IMR-90 (cell line): ENCODE measurements around the gene PGS1. TPM values are rescaled to one million over a fixed set of nuclear protein-coding genes. Genes with fewer than 3 reads are reported as not detected.

Experiments used
- ATAC-seq: fragments of 200-7000 bp; cut with Tn5 transposase; 2 replicates; pipeline ENCODE4 v1.9.1; 2020; ENCODE audit warnings: low read depth, mild to moderate bottlenecking, moderate library complexity
- BruUV-seq: library from RNA; stranded (reverse); fragments of 400-500 nt; replicated peaks from 2 replicates; lab custom pipeline; 2021; lab: Mats Ljungman, UMichigan
- CTCF ChIA-PET: fragments of 300-600 bp; formaldehyde crosslinking; extraction: SDS; loops from one replicate; lab custom pipeline; 2021; ENCODE audit warnings: antibody characterized with exemption; lab: Yijun Ruan, JAX
- POLR2A ChIA-PET: fragments of 300-600 bp; sonication (Branson Sonifier 250); formaldehyde crosslinking; loops from one replicate; lab custom pipeline; 2022; ENCODE audit warnings: antibody characterized with exemption; ENCODE audit not compliant: unreplicated experiment; lab: Charles Lee
- DNase-seq: peaks from one replicate; pipeline ENCODE4 v3.0.0; 2013
- H2AFZ ChIP-seq: replicated peaks from 2 replicates; pipeline ENCODE3; 2013; ENCODE audit warnings: low read length, mild to moderate bottlenecking; ENCODE audit not compliant: poor library complexity
- H2AK5ac ChIP-seq: 2 replicates; pipeline ENCODE4 v1.6.1; 2013; ENCODE audit warnings: low read depth, low read length, inconsistent platforms
- H2AK9ac ChIP-seq: replicated peaks from 2 replicates; pipeline ENCODE3; 2013; ENCODE audit warnings: mild to moderate bottlenecking, low read depth, low read length, moderate library complexity; ENCODE audit not compliant: poor library complexity
- H2BK120ac ChIP-seq: 2 replicates; pipeline ENCODE4 v1.6.1; 2013; ENCODE audit warnings: low read depth, low read length, inconsistent platforms
- H2BK15ac ChIP-seq: 3 replicates; pipeline ENCODE4 v1.6.1; 2013; ENCODE audit warnings: low read depth, low read length, inconsistent platforms
- H2BK20ac ChIP-seq: 2 replicates; pipeline ENCODE4 v1.6.1; 2013; ENCODE audit warnings: low read depth, mild to moderate bottlenecking, inconsistent platforms, low read length, moderate library complexity
- H2BK5ac ChIP-seq: 2 replicates; pipeline ENCODE4 v1.6.1; 2013; ENCODE audit warnings: mild to moderate bottlenecking, low read depth, low read length, inconsistent platforms; ENCODE audit not compliant: poor library complexity, severe bottlenecking
- H3K14ac ChIP-seq: replicated peaks from 2 replicates; pipeline ENCODE4 v1.6.1; 2013; ENCODE audit warnings: low read depth, low read length, inconsistent platforms
- H3K18ac ChIP-seq: 2 replicates; pipeline ENCODE4 v1.6.1; 2013; ENCODE audit warnings: low read depth, low read length, control low read depth
- H3K23ac ChIP-seq: 2 replicates; pipeline ENCODE4 v1.6.1; 2013; ENCODE audit warnings: low read depth, low read length, inconsistent platforms
- H3K27ac ChIP-seq: 2 replicates; pipeline ENCODE4 v1.5.1; 2013; ENCODE audit warnings: mild to moderate bottlenecking, control low read depth, low read length; ENCODE audit not compliant: insufficient read depth
- H3K27me3 ChIP-seq: 2 replicates; pipeline ENCODE4 v1.6.1; 2013; ENCODE audit warnings: low read length; ENCODE audit not compliant: control insufficient read depth, insufficient read depth
- H3K36me3 ChIP-seq: 2 replicates; pipeline ENCODE4 v1.6.1; 2013; ENCODE audit warnings: low read length, mixed read lengths; ENCODE audit not compliant: control insufficient read depth, insufficient read depth
- H3K4ac ChIP-seq: 2 replicates; pipeline ENCODE4 v1.6.1; 2013; ENCODE audit warnings: low read depth, low read length, inconsistent platforms
- H3K4me1 ChIP-seq: 2 replicates; pipeline ENCODE4 v1.6.1; 2013; ENCODE audit warnings: low read length, mixed read lengths; ENCODE audit not compliant: control insufficient read depth, insufficient read depth
- H3K4me2 ChIP-seq: 2 replicates; pipeline ENCODE4 v1.6.1; 2013; ENCODE audit warnings: low read depth, mild to moderate bottlenecking, control low read depth, low read length, moderate library complexity
- H3K4me3 ChIP-seq: 2 replicates; pipeline ENCODE4 v1.5.1; 2013; ENCODE audit warnings: low read depth, mild to moderate bottlenecking, control low read depth, low read length, moderate library complexity; ENCODE audit not compliant: insufficient read depth
- H3K56ac ChIP-seq: 2 replicates; pipeline ENCODE4 v1.6.1; 2013; ENCODE audit warnings: low read length, inconsistent platforms; ENCODE audit not compliant: insufficient read depth; ENCODE audit errors: extremely low read depth
- H3K79me1 ChIP-seq, 2 experiments: 2 replicates each; pipeline ENCODE4 v1.6.1; 2013; ENCODE audit warnings: low read length in 2 of 2, inconsistent platforms in 1 of 2, low read depth in 1 of 2
- H3K9ac ChIP-seq: 2 replicates; pipeline ENCODE4 v1.6.1; 2013; ENCODE audit warnings: low read depth, low read length, control low read depth
- H3K9me1 ChIP-seq: 2 replicates; pipeline ENCODE4 v1.6.1; 2013; ENCODE audit warnings: low read length, inconsistent platforms; ENCODE audit not compliant: insufficient read depth
- H3K9me3 ChIP-seq: 2 replicates; pipeline ENCODE4 v1.6.1; 2013; ENCODE audit warnings: low read length; ENCODE audit not compliant: control insufficient read depth, insufficient read depth
- H4K20me1 ChIP-seq: 2 replicates; pipeline ENCODE4 v1.6.1; 2013; ENCODE audit warnings: low read length, inconsistent platforms; ENCODE audit not compliant: insufficient read depth
- H4K5ac ChIP-seq: 2 replicates; pipeline ENCODE4 v1.6.1; 2013; ENCODE audit warnings: mild to moderate bottlenecking, low read depth, low read length, control low read depth
- H4K8ac ChIP-seq, 2 experiments: 2 replicates each; pipeline ENCODE4 v1.6.1; 2013; ENCODE audit warnings: low read depth in 2 of 2, low read length in 2 of 2, control low read depth in 1 of 2, inconsistent platforms in 1 of 2
- H4K91ac ChIP-seq: 2 replicates; pipeline ENCODE4 v1.6.1; 2013; ENCODE audit warnings: low read depth, low read length, inconsistent platforms; ENCODE audit not compliant: insufficient read depth
- CHD1 ChIP-seq: IDR thresholded peaks from 2 replicates; pipeline ENCODE4 v1.6.1; 2012; ENCODE audit warnings: low read depth, low read length, improper control_type of control experiment
- MXI1 ChIP-seq: IDR thresholded peaks from 2 replicates; pipeline ENCODE4 v1.6.1; 2012; ENCODE audit warnings: low read depth, mild to moderate bottlenecking, low read length, moderate library complexity, borderline replicate concordance
- NFE2L2 ChIP-seq: fragments of 150-350 bp; IDR thresholded peaks from 2 replicates; pipeline ENCODE4 v1.6.1; 2016; ENCODE audit warnings: low read depth, mild to moderate bottlenecking, low read length
- RFX5 ChIP-seq: IDR thresholded peaks from 2 replicates; pipeline ENCODE4 v1.8.0; 2012; ENCODE audit warnings: low read depth, mild to moderate bottlenecking, low read length, moderate library complexity
- SMC3 ChIP-seq: fragments of 150-350 bp; IDR thresholded peaks from 2 replicates; pipeline ENCODE4 v1.6.1; 2016; ENCODE audit warnings: low read depth, mild to moderate bottlenecking, antibody characterized with exemption, low read length, moderate library complexity
- USF2 ChIP-seq: fragments of 150-350 bp; IDR thresholded peaks from 2 replicates; pipeline ENCODE4 v1.6.1; 2017; ENCODE audit warnings: mild to moderate bottlenecking, antibody characterized with exemption, low read length, low read depth
- WGBS, 2 experiments: methylation state at CpG; one replicate each; pipeline versions ENCODE4 v1.1.5 to v1.1.7; 2013; ENCODE audit warnings: missing lambda C conversion rate in 2 of 2; ENCODE audit not compliant: insufficient read length in 1 of 2; ENCODE audit errors: extremely low coverage in 2 of 2; 5-methylcytosine and 5-hydroxymethylcytosine counted together
- dilution Hi-C: fragments of 300-500 bp; cut with HindIII; formaldehyde crosslinking; loops from one replicate; pipeline ENCODE4 v1.14.3; 2018; ENCODE audit warnings: low sequenced_read_pairs; ENCODE audit not compliant: unreplicated experiment
- in situ Hi-C: fragments of 300-500 bp; cut with MboI; formaldehyde crosslinking; loops from 3 replicates; pipeline ENCODE4 v1.14.3; 2019; ENCODE audit warnings: low sequenced_read_pairs, inconsistent platforms, mixed read lengths
- intact Hi-C: fragments of 100-400 bp; cut with micrococcal nuclease; formaldehyde crosslinking; loops from 2 replicates; pipeline ENCODE4 v1.10.0; 2022
- polyA plus RNA-seq, 3 experiments: library from polyadenylated mRNA; depleted of rRNA; stranded (reverse); fragments of >200 nt; gene quantifications; 2 replicates each; pipeline ENCODE4 v1.2.3, GENCODE V29; 2012; ENCODE audit warnings: low replicate concordance in 1 of 3
- total RNA-seq: library from RNA; depleted of rRNA; stranded (reverse); fragments of >200 nt; gene quantifications from 2 replicates; pipeline ENCODE4 v1.2.3, GENCODE V29; 2012

The PGS1 gene
- total and polyA plus RNA-seq, 2 of the 4 experiments (the other 2 are of a cell fraction) = 18.5 to 43.2 TPM

- TF ChIP-seq MXI1 (no peak), RFX5 (no peak)
These were observed 13.8 kb upstream of the PGS1 start (continued) for GRCh38 chr17:78364436-78365281.

- ChIA-PET CTCF (no interaction called here), POLR2A (no interaction called here)
- Histone ChIP-seq H3K23ac (no peak overlapping the region), H2AK9ac (peak overlapping the region; percentile 17), H2BK15ac (0 out of 3 replicates have a peak overlapping the region, but pooled peaks have one; percentile 36), H3K4ac (peak overlapping the region; percentile 34), H4K91ac (peak overlapping the region; percentile 78; the same call in 1 of the 2 replicates), H3K4me2 (no peak overlapping the region; the same call in 1 of the 2 replicates), H3K18ac (peak overlapping the region; percentile 21; the same call in 1 of the 2 replicates), H2AFZ (peak overlapping the region; percentile 82), H3K27me3 (no peaks in the 10 kb centered on the region), H3K79me1 (no peaks in the 10 kb centered on the region; a peak in 1 of 4 replicates), H4K20me1 (no peaks in the 10 kb centered on the region), H4K8ac (peak overlapping the region; percentile 11 to 72; a peak in 1 of 4 replicates), H2AK5ac (0 out of 2 replicates have a peak overlapping the region, but pooled peaks have one; percentile 76), H2BK5ac (no peak overlapping the region), H3K4me1 (peaks cover 12% of the 10 kb centered on the region; the same call in 1 of the 2 replicates), H3K36me3 (no peaks in the 10 kb centered on the region), H2BK20ac (peak overlapping the region; percentile 17; the same call in 1 of the 2 replicates), H2BK120ac (peak overlapping the region; percentile 59), H3K56ac (no peak overlapping the region), H3K14ac (peak overlapping the region; percentile 22; the same call in 1 of the 2 replicates), H4K5ac (peak overlapping the region; percentile 26; the same call in 1 of the 2 replicates), H3K27ac (peak overlapping the region; percentile 51; the same call in 1 of the 2 replicates), H3K4me3 (no peak overlapping the region), H3K9me3 (no peaks in the 10 kb centered on the region), H3K9ac (peak overlapping the region; percentile 12; the same call in 1 of the 2 replicates), H3K9me1 (no peaks in the 10 kb centered on the region)
- no peak for DNase-seq
- TF ChIP-seq USF2 = no peak
- TF ChIP-seq NFE2L2 = no peak
- TF ChIP-seq CHD1 = no peak
- TF ChIP-seq SMC3 = no peak
- dilution Hi-C loops = no loop called here
- intact Hi-C loops = no loop called here
- no TSS peak for BruUV-seq
- peak; percentile 59 for ATAC-seq
- in situ Hi-C loops = no loop called here
- 52% methylated on average over 3 of the region's 16 CpGs; no CpG with 5 or more reads in 1 of the 2 experiments for WGBS, 2 experiments
These were observed 12.8 kb upstream of the PGS1 start for GRCh38 chr17:78365561-78366108.
